Measurements from ENCODE around the gene ZNF669.
A peak's percentile ranks its signal among the peaks of the same experiment; 100 is the strongest.

Gene ZNF669

GRCh38 chr1:247111259-247111699 lies 7.1 kb upstream of the ZNF669 start:
- DNase-seq (ENCODE audit: low read depth): no peak

- no peak for DNase-seq (ENCODE audit: low read depth)
Observed at GRCh38 chr1:247110627-247111258, 6.6 kb upstream of the ZNF669 start.

- no peak for DNase-seq (ENCODE audit: low read depth)
Observed at GRCh38 chr1:247107694-247108093, 3.5 kb upstream of the ZNF669 start.

- DNase-seq (ENCODE audit: low read depth): no peak
Observed at GRCh38 chr1:247105966-247106365, 1.8 kb upstream of the ZNF669 start.

- DNase-seq (ENCODE audit: low read depth): no peak
Observed at GRCh38 chr1:247104965-247105364, 809 bp upstream of the ZNF669 start.

GRCh38 chr1:247102381-247102780 lies 1.8 kb downstream of the ZNF669 start:
- no peak for DNase-seq (ENCODE audit: low read depth)

- no peak for DNase-seq (ENCODE audit: low read depth)
Observed at GRCh38 chr1:247100676-247101279, 3.4 kb downstream of the ZNF669 start.

GRCh38 chr1:247096958-247097357 lies 7.2 kb downstream of the ZNF669 start:
- no peak for DNase-seq (ENCODE audit: low read depth)

GRCh38 chr1:247096544-247096943 lies 7.6 kb downstream of the ZNF669 start:
- DNase-seq (ENCODE audit: low read depth): no peak

GRCh38 chr1:247096112-247096511 lies 8.0 kb downstream of the ZNF669 start:
- DNase-seq (ENCODE audit: low read depth): no peak

GRCh38 chr1:247090455-247090854 lies 13.7 kb downstream of the ZNF669 start:
- no peak for DNase-seq (ENCODE audit: low read depth)

GRCh38 chr1:247089616-247090375 lies 14.4 kb downstream of the ZNF669 start:
- DNase-seq (ENCODE audit: low read depth): no peak

- no peak for DNase-seq (ENCODE audit: low read depth)
Observed at GRCh38 chr1:247088967-247089366, 15.2 kb downstream of the ZNF669 start.

GRCh38 chr1:247087256-247087655 lies 16.9 kb downstream of the ZNF669 start:
- no peak for DNase-seq (ENCODE audit: low read depth)

GRCh38 chr1:247085310-247085709 lies 18.8 kb downstream of the ZNF669 start:
- no peak for DNase-seq (ENCODE audit: low read depth)

GRCh38 chr1:247084771-247085170 lies 19.4 kb downstream of the ZNF669 start:
- no peak for DNase-seq (ENCODE audit: low read depth)

GRCh38 chr1:247079141-247079874 lies 24.8 kb downstream of the ZNF669 start:
- DNase-seq (ENCODE audit: low read depth): no peak

- peak; percentile 96 for DNase-seq (ENCODE audit: low read depth)
Observed at GRCh38 chr1:247078258-247079140, 25.7 kb downstream of the ZNF669 start, which contains the start of gene ZNF670. TSS of gene ZNF670 (minus strand) at chr1:247078811. CDS start at chr1:247078596, 215 bp downstream.

GRCh38 chr1:247077876-247078257 lies 26.3 kb downstream of the ZNF669 start:
- no peak for DNase-seq (ENCODE audit: low read depth)

GRCh38 chr1:247077213-247077612 lies 26.9 kb downstream of the ZNF669 start:
- no peak for DNase-seq (ENCODE audit: low read depth)

GRCh38 chr1:247070645-247071044 lies 33.5 kb downstream of the ZNF669 start:
- no peak for DNase-seq (ENCODE audit: low read depth)
